HS-27A (cell line): ENCODE data around the gene SERINC4.
"Not testable (repeated sequence)": the region's sequence is repeated elsewhere in the genome, so short reads cannot be mapped to it uniquely, and the experiment has no call there.

Experiments used
- DNase-seq: peaks from one replicate; pipeline ENCODE4 v3.0.0-alpha.2; 2012; ENCODE audit warnings: low read depth, missing footprints

The SERINC4 gene

GRCh38 chr15:43799945-43800285 is at the start of gene SERINC4:
TSS of gene SERINC4 (minus strand) at chr15:43800220. CDS start at chr15:43799986, 234 bp downstream.
- no peak for DNase-seq

GRCh38 chr15:43845421-43845820 is 45.4 kb upstream of the SERINC4 start:
- no peak for DNase-seq

- DNase-seq: not testable (repeated sequence)
Measured at GRCh38 chr15:43832485-43832884, 32.5 kb upstream of the SERINC4 start.

DNA sequence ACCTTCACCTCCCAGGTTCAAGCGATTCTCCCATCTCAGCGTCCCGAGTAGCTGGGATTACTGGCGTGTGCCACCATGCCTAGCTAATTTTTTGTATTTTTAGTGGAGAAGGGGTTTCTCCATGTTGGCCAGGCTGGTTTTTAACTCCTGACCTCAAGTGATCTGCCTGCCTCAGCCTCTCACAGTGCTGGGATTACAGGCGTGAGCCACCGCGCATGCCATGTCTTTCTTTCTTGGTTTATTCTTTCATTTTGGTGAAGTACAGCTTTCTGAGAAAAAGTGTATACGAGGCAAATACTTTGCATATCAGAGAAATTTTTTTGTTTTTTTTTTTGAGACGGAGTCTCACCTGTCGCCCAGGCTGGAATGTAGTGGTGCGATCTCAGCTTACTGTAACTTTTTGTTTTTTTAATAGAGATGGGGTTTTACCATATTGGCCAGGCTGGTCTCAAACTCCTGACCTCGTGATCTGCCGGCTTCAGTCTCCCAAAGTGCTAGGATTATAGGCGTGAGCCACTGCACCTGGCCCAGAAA is 31.6 kb upstream of the SERINC4 start:
- DNase-seq: not testable (repeated sequence)

- DNase-seq: not testable (repeated sequence)
Measured at GRCh38 chr15:43830691-43831275, 30.8 kb upstream of the SERINC4 start.

GRCh38 chr15:43829951-43830540 is 30.0 kb upstream of the SERINC4 start:
- DNase-seq: not testable (repeated sequence)

- DNase-seq: no peak
Measured at GRCh38 chr15:43828061-43828657, 28.1 kb upstream of the SERINC4 start.

DNA sequence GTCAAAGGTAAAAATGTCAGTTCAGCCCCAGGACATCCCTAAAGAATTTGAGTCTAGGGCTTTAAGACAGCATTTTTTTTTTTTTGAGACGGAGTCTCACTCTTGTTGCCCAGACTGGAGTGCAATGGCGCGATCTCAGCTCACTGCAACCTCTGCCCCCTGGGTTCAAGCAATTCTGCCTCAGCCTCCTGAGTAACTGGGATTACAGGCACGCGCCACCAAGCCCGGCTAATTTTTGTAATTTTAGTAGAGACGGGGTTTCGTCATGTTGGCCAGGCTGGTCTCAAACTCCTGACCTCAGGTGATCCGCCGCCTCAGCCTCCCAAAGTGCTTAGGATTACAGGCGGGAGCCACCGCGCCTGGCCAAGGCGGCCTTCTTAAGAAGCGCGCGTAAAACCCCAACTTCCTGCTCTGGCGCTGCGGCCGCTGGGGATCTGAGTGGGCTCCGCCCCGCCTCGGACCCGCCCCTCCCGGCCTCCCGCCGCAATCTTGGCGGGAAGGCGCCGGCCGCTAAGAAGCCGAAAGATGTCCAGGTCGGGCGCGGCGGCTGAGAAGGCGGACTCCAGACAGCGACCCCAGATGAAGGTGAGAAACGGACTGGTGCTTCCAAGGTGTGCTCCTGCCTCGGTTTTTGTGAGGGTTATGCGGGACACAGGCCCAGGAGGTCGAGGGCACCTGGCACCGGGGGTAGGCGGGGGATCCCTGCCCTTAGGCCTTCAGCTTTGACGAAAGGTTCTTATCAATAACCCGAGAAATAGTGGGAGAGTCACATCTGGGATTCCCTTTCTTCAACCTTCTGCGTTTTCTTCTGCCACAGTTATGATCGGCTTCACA is 26.7 kb upstream of the SERINC4 start, which contains the start of gene WDR76:
WDR76 (plus strand) TSS at position 495 of the 834 bp plus-strand sequence; CDS start at position 526, 31 bp downstream.
- DNase-seq: peak; percentile 52

DNA sequence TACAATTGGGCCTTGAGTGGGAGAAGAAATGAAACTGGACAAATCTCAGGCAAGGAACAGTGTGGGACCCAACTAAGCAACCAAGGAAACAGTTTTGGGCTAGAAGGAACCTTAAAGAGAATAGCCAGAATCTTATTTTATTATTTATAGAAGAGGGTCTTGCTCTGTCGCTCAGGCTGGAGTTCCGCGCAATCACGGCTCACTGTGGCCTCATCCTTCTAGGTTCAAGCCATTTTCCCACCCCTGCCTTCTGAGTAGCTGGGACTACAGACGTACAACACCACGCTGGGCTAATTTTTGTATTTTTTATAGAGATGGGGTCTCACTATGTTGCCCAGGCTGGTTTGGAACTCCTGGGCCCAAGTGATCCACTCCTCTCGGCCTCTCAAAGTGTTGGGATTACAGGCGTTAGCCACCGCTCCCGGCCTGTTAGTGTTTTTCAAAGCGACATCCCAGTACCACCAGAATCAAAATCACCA is 26.0 kb upstream of the SERINC4 start:
- DNase-seq: no peak

- DNase-seq: not testable (repeated sequence)
Measured at GRCh38 chr15:43825305-43825704, 25.3 kb upstream of the SERINC4 start.

- peak; percentile 94 for DNase-seq
Measured at GRCh38 chr15:43824302-43825246, 24.6 kb upstream of the SERINC4 start, which contains the start of gene MFAP1. TSS of gene MFAP1 (minus strand) at chr15:43824690. CDS start at chr15:43824569, 121 bp downstream.

DNA sequence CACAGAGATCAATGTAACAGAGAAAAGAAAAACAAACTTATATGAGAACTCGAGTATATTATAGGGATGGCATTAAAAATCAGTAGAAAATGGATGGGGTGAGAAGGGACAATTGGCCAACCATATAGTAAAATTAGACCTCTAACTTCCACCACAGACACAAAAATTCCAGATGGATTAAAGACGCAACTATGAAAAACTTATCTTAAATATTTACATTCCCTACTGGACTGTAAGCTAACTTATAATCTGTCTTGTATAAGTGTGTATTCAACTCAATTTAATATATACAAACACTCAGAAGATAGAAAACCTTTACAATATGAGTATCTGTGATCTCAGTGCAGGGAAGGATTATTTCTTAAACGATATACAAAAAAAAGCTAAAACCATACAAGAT is 21.5 kb upstream of the SERINC4 start:
- DNase-seq: no peak

- not testable (repeated sequence) for DNase-seq
Measured at GRCh38 chr15:43815064-43815463, 15.0 kb upstream of the SERINC4 start.

DNA sequence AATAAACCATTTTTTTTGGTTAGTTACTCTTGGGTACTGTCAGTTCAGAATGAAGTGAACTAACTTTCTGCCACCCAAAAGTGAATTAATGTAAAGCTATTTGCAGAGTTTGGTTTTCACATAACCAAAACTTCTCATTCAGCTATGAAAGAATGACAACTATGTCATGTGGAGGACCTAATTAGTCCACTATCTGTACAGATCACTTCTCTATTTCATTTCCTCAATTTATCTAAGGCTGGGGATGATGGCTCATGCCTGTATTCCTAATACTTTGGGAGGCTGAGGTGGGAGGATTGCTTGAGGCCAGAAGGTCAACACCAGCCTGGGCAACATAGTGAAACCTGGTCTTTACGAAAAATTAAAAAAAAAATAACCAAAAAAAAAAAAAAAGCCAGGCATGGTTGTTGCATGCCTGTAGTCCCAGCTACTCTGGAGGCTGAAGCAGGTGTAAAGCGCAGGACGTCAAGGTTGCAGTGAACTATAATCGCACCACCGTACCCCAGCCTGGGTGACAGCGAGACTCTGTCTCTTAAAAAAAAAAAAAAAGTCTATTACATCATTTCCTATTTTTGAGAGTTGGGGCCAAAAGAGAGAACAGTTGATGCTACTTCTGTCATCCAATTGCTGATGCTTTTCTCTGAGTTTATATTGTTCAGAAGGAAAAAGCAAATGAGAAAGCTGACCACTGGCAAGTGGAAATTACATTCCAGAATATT is 9.1 kb upstream of the SERINC4 start:
- no peak for DNase-seq

- DNase-seq: no peak
Measured at GRCh38 chr15:43808435-43808950, 8.5 kb upstream of the SERINC4 start.

DNA sequence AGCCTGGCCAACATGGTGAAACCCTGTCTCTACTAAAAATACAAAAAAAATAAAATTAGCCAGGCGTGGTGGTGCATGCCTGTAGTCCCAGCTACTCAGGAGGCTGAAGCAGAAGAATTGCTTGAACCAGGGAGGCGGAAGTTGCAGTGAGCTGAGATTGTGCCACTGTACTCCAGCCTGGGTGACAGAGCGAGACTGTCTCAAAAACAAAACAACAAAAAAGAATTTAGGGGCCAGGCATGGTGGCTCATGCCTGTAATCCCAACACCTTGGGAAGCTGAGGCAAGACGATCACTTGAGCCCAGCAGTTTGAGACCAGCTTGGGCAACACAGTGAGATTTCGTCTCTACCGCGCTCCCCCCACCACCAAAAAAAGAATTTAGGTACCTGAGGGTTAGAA is 2.7 kb upstream of the SERINC4 start:
- DNase-seq: not testable (repeated sequence)

DNA sequence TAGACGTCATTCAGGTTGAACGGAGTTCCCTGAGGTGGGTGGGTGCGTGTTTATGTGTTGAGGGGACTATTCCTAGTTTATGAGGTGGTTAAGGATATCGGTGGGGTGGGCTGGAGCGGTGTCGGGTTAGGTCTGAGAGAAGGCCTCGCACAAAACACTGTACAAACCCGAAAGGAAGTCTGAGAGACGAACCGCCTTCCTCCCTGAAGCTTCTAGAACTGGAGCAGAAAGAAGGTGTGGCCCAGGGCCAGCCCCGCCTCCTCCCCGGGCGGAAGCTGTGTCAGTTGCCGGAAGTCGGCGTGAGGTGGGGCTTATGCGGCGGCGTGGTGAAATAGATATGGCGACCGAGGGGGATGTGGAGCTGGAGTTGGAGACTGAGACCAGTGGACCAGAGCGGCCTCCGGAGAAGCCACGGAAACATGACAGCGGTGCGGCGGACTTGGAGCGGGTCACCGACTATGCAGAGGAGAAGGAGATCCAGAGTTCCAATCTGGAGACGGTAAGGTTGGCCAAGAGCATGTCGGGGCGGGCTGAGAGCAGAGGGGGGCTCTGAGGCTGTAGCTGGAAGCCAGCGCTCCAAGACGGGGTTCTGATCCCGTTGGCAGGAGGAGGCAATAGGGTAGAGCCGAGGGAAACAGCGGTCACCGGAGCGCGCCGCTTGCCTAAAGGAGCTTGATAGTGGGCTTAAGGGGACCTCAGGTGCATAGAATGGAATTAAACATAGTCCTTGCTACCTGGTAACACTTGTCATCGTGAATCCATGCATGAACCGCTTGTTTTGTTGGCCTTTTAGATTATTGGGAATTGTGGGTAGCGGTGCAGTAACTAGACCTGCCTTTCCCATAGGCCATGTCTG is 494 bp upstream of the SERINC4 start, which contains the start of gene HYPK:
HYPK (plus strand) TSS at position 314 of the 856 bp plus-strand sequence; CDS start at position 338, 24 bp downstream.
- DNase-seq: peak; percentile 52

GRCh38 chr15:43799209-43799944 is 643 bp downstream of the SERINC4 start:
- no peak for DNase-seq
